HG02938 (cell line): ENCODE data around the gene KCNQ1OT1.

Experiments used
- ATAC-seq: cut with Tn5 transposase; IDR thresholded peaks from one replicate; pipeline ENCODE4 v1.9.1; 2021; ENCODE audit warnings: mild to moderate bottlenecking, moderate library complexity; ENCODE audit not compliant: unreplicated experiment

Gene KCNQ1OT1

GRCh38 chr11:2704356-2704755 lies 4.6 kb upstream of the KCNQ1OT1 start:
- ATAC-seq: no peak

- ATAC-seq: no peak
These were observed 3.8 kb upstream of the KCNQ1OT1 start for GRCh38 chr11:2703363-2704141.

GRCh38 chr11:2702771-2703362 lies 3.1 kb upstream of the KCNQ1OT1 start:
- ATAC-seq: no peak

GRCh38 chr11:2701898-2702434 lies 2.2 kb upstream of the KCNQ1OT1 start:
- ATAC-seq: no peak

GRCh38 chr11:2701230-2701629 lies 1.4 kb upstream of the KCNQ1OT1 start:
- ATAC-seq: no peak

- peak; percentile 19 for ATAC-seq
These were observed 819 bp upstream of the KCNQ1OT1 start for GRCh38 chr11:2700415-2701211.

- ATAC-seq: no peak
These were observed 636 bp downstream of the KCNQ1OT1 start for GRCh38 chr11:2699185-2699530.

- no peak for ATAC-seq
These were observed 1.2 kb downstream of the KCNQ1OT1 start for GRCh38 chr11:2698386-2699184.

GRCh38 chr11:2697866-2698265 lies 1.9 kb downstream of the KCNQ1OT1 start:
- ATAC-seq: no peak

- no peak for ATAC-seq
These were observed 3.3 kb downstream of the KCNQ1OT1 start for GRCh38 chr11:2696455-2696854.

- ATAC-seq: no peak
These were observed 4.5 kb downstream of the KCNQ1OT1 start for GRCh38 chr11:2694995-2695939.

GRCh38 chr11:2694495-2694894 lies 5.3 kb downstream of the KCNQ1OT1 start:
- no peak for ATAC-seq

GRCh38 chr11:2693271-2694261 lies 6.2 kb downstream of the KCNQ1OT1 start:
- no peak for ATAC-seq

GRCh38 chr11:2691991-2692875 lies 7.6 kb downstream of the KCNQ1OT1 start:
- no peak for ATAC-seq

- no peak for ATAC-seq
These were observed 8.4 kb downstream of the KCNQ1OT1 start for GRCh38 chr11:2691355-2691761.

GRCh38 chr11:2690596-2691354 lies 9.0 kb downstream of the KCNQ1OT1 start:
- ATAC-seq: no peak
